HG03064 (cell line): ENCODE measurements around the gene PIGM.

ENCODE experiments used
- ATAC-seq: cut with Tn5 transposase; IDR thresholded peaks from one replicate; pipeline ENCODE4 v1.9.1; 2021; ENCODE audit warnings: low read depth; ENCODE audit not compliant: unreplicated experiment

PIGM gene

DNA sequence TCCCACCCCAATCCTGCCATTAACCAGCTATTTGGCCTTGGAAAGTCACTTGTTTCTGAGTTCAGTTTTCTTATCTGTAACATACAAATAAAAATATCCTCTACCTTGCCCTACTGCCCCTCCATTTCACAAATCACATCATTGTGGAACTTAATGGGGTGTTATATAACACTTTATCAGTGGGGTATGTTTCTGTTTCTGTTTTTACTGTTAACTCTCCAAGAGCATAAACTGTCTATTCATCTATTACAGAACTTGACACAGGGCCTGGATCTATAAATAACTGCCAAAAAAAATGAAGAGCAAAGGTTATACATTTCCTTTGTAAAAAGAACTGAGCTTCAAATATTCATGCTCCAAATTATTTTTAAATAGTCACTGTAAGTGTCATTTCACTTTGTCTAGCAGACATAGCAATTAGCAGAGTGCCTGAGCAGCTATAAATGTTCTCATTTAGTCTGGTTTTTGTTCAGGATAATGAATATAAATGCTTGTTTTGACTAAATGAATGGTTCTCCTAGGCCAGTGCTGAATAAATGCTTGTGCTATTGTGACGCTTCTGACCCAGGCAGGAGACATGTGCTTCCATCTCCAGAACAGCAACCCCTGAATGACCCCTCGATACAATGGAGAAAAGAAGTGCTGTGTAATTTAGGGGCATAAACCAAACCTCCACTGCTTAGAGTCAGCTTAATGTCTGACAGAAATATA lies 7.4 kb downstream of the PIGM start:
- ATAC-seq: no peak

DNA sequence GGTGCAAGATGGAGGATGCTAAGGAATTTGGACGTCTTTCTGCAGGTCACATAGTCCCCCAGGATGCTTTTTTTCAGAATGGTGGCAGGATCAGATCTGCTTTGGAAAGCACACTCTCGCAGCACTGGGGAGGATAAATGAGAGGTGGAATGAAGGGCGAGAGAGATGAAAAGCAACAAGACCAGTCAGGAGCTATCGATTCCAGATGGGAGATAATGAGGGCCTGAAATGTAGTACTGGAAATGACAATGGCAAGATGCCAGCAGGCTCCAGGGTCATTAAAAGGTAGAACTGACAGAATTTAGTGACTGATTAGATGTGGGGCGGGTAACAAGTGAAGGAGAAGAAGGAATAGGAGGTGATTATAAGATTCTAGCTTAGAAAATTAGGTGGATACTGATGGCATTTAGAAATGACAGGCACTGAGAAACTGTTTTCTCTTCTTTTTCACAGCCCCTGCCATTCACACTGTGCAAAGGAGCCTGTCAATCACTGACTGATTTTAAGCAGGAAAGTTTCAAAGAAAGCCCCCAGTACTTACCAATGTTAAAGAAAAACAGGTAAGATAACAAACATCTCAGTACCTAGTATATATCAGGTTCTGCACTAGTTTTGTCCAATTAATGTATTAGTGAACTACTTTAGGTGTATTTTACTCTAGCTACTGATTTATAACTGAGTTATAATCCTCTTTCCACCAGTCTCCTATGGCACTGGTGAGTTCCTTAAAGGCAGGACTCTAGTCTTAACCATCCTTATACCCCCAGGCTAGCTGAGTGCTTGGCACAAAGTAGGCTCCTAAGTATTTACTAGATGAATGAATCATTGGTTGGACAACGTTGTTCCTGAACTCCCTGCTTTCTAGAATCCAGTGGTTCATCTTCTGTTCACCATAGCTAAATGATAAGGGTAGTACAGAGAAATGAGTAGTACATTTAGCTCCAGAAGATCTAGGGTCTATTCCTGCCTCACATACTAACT lies 9.2 kb downstream of the PIGM start:
- ATAC-seq: no peak

DNA sequence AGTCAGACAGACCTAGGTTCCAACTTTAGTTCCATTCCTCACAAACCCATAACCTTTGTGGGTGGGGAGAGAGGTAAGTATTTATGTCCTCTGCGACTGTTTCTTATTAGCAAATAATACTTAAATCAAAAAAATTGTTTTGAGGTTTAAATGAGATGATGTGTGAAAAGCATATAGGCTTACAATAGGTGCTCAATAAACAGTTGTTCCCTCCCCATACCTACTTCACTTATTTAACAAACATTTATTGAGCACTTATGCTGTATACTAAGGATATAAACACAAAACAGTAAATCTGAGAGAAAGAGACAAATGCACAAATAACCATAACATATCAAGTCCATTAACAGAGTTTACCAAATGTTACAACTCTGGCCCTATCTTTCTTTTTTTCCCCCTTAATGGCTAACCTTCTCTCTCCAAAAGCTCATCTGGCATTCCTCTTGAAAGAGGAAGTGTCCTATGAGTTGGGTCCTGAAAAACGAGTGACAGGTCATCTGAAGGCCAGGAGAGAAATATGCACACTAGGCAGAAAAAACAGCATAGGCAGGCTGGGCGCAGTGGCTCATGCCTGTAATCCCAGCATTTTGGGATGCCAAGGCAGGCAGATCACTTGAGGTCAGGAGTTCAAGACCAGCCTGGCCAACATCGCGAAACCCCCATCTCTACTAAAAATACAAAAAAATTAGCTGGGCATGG lies 10.3 kb downstream of the PIGM start:
- no peak for ATAC-seq

DNA sequence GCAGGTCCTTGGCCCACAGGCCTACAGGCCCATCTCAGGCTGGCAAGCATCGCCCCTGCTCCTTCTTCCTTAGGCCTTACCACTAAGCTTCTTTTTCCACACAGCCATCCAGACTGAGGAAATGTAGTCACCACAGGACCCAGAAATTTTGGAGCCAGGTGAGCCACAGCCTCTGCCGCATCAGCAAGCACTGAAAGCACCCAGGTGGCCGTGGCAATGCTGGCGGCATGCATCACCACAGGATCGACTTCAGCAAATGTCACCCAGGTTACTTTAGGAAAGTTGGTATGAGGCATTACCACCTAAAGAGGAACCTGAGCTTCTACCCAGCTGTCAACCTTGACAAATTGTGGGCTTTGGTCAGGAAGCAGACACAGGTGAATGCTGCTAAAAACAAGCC lies 11.6 kb downstream of the PIGM start:
- ATAC-seq: no peak

DNA sequence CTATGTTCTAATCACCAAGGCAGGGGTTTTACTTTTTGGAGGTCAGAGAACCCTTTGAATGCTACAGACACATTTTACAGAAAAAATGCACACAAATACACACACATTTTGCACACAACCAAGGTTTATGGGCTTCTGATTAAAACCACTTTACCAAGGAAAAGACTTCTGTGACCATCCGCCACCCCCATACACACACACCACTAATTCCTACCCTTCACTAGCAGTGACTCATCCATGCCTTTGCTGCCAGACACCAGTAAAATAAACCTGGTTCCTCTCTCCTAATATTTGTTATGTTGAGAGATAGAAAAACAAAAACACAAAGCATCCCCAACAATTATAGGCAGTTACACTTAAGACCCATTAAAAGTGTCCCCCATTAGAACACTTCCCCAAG lies 12.9 kb downstream of the PIGM start:
- ATAC-seq: no peak

DNA sequence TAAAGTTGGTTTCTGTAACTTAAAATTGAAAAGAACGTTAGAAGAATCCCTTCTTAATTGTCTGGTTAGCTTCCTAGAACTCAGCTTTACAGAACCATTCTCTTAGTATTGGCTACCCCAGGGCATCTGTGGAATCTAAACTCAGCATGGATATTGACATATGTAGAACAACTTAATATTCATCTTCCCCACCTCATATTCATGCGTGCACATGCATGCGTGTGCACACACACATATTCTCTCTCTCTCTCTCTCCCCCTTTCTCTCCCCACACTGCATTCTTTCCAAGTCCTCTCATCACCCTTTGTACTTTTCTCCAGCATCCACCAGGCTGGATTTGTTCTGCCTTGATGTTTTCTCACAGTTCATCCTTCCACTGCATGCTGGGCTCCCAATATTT lies 13.4 kb downstream of the PIGM start:
- no peak for ATAC-seq

DNA sequence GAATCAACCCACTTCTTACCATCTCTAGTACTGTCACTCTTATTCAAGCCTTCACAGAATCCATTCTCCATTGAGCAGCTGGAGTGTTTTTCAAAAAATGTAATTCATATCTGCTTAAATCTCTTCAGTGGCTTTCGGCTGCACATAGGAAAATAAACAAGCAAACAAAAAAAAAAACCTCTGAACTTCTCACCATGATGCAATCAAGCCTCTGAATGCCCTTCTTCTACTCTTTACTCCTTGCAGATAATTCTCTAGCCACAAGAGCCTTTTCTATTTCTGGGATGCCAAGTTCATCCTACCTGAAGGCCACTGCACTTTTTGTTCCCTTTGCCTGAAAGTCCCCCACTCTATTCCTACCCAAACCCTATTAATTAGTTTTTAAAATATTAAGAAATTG lies 14.2 kb downstream of the PIGM start:
- no peak for ATAC-seq

DNA sequence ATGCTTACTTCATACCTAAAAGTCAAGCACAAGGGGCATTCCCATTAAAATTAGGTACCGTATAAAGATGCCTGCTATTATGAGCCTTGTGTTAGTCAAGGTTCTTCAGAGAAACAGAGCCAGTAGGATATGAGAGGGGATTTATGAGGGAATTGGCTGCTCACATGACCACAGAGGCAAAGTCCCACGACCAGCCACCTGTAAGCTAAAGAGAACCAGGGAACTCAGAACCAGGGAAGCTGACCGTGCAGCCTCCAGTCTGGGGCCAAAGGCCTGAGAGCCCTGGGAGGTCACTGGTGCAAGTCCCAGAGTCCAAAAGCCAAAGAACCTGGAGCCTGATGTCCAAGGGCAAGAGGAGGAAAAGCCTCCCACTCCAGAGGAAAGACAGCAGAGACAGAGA lies 20.0 kb downstream of the PIGM start:
- no peak for ATAC-seq

DNA sequence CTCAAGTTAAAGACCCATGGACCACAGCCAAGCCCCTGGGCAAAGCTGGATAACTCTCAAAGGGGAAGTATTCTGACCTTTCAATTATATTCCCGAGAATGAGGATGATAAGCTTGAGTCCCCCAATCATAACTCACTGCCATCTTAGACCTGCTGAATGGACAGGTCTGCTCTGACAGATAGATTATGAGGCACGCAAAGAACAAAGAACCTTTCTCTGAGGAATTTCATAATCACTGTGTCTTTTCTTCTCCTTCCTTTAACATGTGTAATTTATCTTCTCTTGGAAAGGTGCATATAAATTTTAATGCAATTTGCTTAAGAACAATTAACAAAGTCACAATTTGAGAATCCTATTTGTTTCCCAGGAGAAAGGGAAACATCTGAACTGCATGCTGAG lies 22.0 kb downstream of the PIGM start:
- ATAC-seq: no peak

DNA sequence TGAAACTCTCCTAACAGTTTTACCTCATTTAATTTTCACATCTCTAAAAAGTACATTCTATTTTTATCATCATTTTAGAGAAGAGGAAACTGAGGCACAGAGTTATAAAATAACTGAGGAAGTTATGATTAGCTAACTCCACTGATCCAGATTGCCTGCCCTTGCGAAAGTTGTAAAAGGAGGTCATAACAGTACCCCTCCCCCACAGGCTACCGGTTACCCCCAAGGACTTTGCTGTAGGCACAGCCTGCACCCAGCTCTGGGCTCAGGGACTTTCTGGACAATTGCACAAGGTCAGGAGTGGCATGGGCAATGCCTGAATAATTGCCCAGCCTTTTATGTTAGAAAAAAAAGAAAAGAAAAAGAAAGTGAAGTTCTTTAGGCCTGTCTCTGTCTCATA lies 22.7 kb downstream of the PIGM start:
- no peak for ATAC-seq

DNA sequence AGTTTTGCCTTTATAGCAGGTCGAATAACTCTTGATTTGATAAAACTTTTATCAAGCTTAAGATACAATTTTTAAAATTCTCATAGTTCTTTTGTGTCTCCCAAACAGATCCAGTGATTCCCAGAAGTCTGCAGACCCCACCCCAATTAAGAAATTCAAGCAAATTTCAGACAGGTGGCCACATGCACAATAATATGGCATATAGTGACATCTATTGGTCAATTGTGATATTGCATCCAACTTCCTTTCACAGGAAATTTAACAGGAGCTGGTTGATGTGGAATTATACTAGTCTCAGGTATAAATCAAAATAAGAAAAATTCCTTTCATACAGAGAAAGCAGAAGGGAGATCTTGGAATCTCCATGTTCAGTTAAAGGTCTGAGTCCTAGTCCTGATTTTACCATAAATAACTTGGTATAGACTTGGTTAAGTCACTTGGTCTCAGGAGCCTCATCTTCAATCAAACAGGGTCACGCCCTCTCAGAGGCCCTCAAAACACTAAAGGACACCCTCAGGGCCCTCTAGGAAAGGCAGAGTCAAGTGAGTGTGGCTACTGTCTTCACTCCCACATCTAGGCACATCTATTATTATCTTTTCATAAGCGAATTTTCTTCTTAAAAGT lies 24.1 kb downstream of the PIGM start:
- ATAC-seq: no peak

DNA sequence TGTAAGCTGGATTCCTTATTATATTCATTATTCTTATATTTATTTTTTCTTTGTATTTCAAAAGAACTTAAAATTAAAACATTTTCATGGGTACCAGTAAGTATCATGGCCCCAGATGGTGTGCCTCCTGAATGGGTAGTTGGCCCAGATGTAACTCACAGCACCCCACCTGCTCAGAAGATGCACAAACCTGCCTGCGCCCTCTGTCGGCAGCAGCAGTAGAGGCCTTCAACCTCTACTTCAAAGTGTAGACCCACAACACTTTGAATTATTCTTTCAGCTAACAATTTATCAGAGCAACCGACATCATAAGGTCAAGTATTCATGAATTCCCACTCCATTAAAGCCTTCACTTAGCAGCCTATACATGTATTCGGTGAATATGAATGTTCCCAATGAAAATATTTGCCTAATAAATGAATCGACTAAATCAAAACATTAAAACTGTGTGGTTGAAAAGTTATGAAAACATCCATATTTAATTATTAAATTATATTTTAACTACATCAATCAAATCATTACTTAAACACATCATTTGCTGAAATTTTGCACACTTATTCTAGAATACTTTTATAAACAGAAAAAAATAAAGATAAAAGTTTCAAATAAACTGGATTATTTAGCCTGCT lies 25.4 kb downstream of the PIGM start:
- ATAC-seq: no peak

DNA sequence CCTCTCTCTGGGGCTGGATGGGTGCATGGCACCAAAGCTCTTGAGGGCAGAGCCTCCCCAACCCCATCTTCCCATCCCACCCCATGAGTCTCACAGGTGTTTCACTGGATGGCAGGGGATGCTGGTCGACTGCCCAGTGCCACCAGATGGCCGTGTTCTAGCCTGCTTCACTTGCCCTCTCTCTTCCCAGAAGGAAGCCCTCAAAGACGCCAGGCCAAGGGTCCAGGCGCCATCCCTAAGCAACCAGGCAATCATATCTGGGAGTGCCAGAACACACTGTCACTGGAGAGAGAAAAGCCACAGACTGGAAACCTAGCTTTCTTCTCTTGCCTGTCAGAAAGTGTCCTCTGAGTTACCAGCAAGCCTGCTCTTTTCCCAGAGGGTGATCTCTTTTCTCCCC lies 26.7 kb downstream of the PIGM start:
- no peak for ATAC-seq

DNA sequence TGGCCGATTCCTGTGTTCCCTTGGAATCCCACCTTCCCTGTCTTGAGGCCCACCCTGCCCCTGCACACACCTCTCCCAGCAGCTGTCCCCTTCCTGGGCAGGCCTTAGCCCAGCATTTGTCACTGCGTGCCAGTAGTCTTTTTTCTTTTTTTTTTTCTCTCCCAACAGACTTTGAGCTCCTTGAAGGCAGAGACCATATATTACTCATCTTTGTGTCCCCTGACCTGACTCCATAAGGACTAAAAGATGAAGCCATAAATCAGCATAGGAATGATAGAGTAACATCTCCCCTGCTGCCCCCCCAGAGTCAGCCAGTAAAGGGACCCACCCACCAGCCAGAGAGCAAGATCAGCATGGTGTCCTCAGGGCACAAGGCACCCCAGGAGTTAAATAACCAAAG lies 27.4 kb downstream of the PIGM start:
- no peak for ATAC-seq

DNA sequence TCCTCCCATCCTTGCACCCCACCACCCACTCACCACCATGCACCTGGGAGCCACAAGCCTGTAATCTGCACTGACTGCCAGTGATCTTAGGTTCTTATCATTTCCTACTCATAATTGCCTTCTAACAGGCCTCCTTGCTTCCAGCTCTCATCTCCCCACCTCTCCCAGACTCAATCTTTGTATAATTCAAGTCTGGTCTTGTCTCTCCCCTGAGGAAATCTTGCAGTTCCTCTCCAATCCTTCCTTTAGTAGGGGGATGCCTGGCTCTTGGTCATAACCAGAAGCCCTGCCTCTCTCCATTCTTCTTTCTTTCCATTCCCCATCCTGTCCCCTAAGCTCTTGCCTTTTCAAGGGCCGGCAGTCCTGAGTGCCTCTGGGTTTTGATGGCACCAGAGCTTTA lies 27.8 kb downstream of the PIGM start:
- ATAC-seq: no peak

DNA sequence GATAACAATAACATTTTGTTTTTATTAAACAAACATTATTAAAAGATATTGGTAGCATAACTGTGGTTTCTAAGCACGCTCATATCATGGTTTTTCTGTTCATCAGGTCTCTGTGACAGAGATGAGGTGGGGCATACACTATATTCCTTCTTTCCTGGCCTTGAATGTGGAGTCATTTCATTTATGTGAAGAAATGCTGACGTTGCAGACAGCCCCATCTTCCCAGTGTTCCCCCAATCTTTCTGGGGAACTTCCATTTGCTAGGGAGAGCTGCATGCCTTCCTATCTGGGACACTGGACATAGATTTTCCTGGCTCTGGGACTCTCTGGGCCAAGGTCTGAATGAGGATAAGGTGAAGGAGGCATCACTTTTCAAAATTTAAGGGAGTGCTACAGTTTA lies 30.4 kb downstream of the PIGM start:
- ATAC-seq: no peak

DNA sequence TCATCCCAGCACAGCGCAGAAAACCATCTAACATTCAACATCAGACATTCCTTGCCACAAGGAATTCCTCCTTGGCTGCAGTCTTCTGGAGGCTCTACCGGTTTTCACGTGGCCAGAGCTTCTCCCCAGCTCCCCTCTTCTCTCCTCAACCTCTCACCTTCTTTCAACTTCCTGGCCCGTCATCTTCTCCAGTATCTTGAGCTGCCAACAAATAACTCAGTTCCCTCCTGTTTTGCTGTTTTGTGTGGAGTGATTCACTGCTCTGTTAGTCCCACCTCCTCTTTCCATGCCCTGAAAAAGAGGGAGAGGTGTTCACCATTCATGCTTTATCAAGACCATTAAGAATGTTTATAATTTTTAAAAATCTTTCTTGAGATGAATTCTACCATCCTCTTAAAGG lies 32.6 kb downstream of the PIGM start:
- ATAC-seq: no peak

DNA sequence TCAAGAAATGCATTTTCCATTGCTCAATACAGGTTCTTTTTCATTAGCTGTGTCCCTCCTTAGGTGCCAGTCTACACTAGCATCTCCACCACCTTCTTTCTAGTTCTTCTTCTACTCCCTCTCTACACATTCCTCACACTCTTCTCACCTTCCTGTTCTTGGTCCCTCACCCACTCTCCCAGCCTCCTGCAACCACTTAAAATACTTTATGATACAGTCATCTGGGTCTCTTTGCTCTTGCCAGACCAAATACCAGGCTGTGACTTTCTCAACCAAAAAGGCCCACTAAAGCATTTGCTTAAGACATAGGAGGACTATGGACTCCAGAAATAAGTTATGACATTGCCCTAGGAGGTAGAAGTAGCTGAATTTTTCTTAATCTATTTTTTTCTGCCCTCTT lies 35.1 kb downstream of the PIGM start:
- ATAC-seq: no peak

DNA sequence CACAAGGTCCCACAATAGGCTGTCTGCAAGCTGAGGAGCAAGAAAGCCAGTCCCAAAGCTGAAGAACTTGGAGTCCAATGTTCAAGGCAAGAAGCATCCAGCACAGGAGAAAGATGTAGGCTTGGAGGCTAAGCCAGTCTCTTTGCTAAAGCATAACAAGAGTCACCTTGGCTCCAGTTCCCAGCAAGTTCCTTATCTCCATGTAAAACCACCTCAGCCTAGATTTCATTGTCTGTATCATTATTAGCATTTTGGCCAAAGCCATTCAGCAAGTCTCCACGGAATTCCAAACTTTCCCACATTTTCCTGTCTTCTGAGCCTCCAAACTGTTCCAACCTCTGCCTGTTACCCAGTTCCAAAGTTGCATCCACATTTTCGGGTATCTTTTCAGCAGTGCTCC lies 36.9 kb downstream of the PIGM start:
- no peak for ATAC-seq

DNA sequence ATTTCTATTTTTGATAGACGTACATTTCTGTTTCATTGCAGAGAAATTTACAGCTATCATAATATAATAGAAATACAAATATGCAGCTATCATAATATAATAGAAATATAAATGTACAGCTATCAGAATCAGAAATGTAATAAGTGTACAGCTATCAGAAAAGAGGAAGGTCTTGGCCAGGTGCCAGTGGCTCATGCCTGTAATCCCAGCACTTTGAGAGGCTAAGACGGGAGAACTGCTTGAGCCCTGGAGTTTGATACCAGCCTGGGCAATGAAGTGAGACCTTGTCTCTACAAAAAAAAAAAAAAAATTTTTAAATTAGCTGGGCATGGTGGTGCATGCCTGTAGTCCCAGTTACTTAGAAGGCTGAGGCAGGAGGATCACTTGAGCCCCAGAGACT lies 37.9 kb downstream of the PIGM start:
- no peak for ATAC-seq

DNA sequence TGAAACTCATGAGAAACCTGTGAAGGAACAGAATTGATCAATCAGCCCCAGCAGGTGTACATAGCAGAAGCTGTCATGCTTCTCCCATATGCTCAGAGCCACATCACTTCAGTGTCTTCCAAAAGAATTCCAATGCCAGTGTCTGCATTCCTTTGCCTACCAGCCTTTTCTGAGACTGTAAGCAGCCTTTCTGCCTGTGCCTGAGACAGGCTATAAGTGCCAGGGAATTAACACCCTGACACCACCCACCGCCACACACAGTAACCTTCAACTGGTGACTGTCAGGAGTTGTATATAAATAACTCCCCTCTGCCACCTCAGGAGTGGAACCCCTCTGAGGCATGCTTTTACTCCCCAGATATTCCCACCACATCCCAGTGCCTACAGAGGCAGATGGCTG lies 39.6 kb downstream of the PIGM start:
- no peak for ATAC-seq
